ENCODE results near the gene NOD1. TPM values are rescaled to one million over a fixed set of nuclear protein-coding genes. Genes with fewer than 3 reads are reported as not detected.

The NOD1 gene
- polyA plus RNA-seq, 3 donors = 2.8 to 15.0 (median 4.6) TPM

- intact Hi-C loops (cut with micrococcal nuclease) = no loop called here
- H3K4me1 Mint-ChIP-seq = peaks cover 77% of the 10 kb centered on the region
- H3K36me3 Mint-ChIP-seq = peaks cover 24 to 29% of the 10 kb centered on the region in 2 donors
- Histone ChIP-seq H3K27me3 (ENCODE audit: control insufficient read depth in 2 of 2, insufficient read depth in 2 of 2, low read length in 2 of 2) (no peaks in the 10 kb centered on the region), H2AFZ (ENCODE audit: insufficient read depth, low read depth, low read length, poor library complexity, severe bottlenecking) (no peak overlapping the region), H3K4me1 (ENCODE audit: control insufficient read depth in 1 of 2, insufficient read depth in 2 of 2, low read length in 2 of 2) (peaks cover 39 to 44% of the 10 kb centered on the region in 2 donors), H3K9me3 (replicated peaks in 1 of 2; ENCODE audit: control insufficient read depth in 1 of 2, insufficient read depth in 1 of 2, low read length in 2 of 2) (no peaks in the 10 kb centered on the region), H3K4me2 (replicated peaks; ENCODE audit: extremely low read depth, low read length, poor library complexity, severe bottlenecking) (no peak overlapping the region), H3K4me3 (replicated peaks in 1 of 3; ENCODE audit: low read depth in 2 of 3, low read length in 3 of 3) (no peak overlapping the region), H4K20me1 (ENCODE audit: insufficient read depth, low read length) (peaks cover 15% of the 10 kb centered on the region), H3K36me3 (replicated peaks in 1 of 2; ENCODE audit: control insufficient read depth in 1 of 2, insufficient read depth in 2 of 2, low read length in 2 of 2) (peaks cover 0 to 25% of the 10 kb centered on the region in 2 donors), H3K79me2 (ENCODE audit: insufficient read depth, low read length) (peaks cover 99% of the 10 kb centered on the region), H3K27ac (ENCODE audit: low read depth in 1 of 2, low read length in 2 of 2) (no peak overlapping the region), H3K9ac (ENCODE audit: insufficient read depth, low read length, poor library complexity, severe bottlenecking) (no peak overlapping the region)
- H3K4me3 Mint-ChIP-seq = no peak overlapping the region
- no peaks in the 10 kb centered on the region for H3K27me3 Mint-ChIP-seq (ENCODE audit: low read depth in 3 of 3)
- peaks cover 0 to 3% (median 0%) of the 10 kb centered on the region in 7 donors for H3K9me3 Mint-ChIP-seq
- TF ChIP-seq CTCF (IDR thresholded peaks at IDR 0.05) = no peak
- H3K27ac Mint-ChIP-seq = peak overlapping the region in 2 of 7 donors; percentile 5 to 53
- WGBS (ENCODE audit: insufficient coverage) = 60% methylated on average over 1 of the region's 2 CpGs
- DNase-seq = no peak
These were observed 7.4 kb downstream of the NOD1 start for GRCh38 chr7:30471205-30471604.

GRCh38 chr7:30470771-30471170 lies 7.8 kb downstream of the NOD1 start:
- Histone ChIP-seq H3K4me3 (replicated peaks in 1 of 3; ENCODE audit: low read depth in 2 of 3, low read length in 3 of 3) (no peak overlapping the region), H3K79me2 (ENCODE audit: insufficient read depth, low read length) (peaks cover 99% of the 10 kb centered on the region), H4K20me1 (ENCODE audit: insufficient read depth, low read length) (peaks cover 16% of the 10 kb centered on the region), H3K9me3 (replicated peaks in 1 of 2; ENCODE audit: control insufficient read depth in 1 of 2, insufficient read depth in 1 of 2, low read length in 2 of 2) (no peaks in the 10 kb centered on the region), H2AFZ (ENCODE audit: insufficient read depth, low read depth, low read length, poor library complexity, severe bottlenecking) (no peak overlapping the region), H3K4me2 (replicated peaks; ENCODE audit: extremely low read depth, low read length, poor library complexity, severe bottlenecking) (no peak overlapping the region), H3K9ac (ENCODE audit: insufficient read depth, low read length, poor library complexity, severe bottlenecking) (no peak overlapping the region), H3K27ac (ENCODE audit: low read depth in 1 of 2, low read length in 2 of 2) (no peak overlapping the region), H3K36me3 (replicated peaks in 1 of 2; ENCODE audit: control insufficient read depth in 1 of 2, insufficient read depth in 2 of 2, low read length in 2 of 2) (peaks cover 0 to 25% of the 10 kb centered on the region in 2 donors), H3K27me3 (ENCODE audit: control insufficient read depth in 2 of 2, insufficient read depth in 2 of 2, low read length in 2 of 2) (no peaks in the 10 kb centered on the region), H3K4me1 (ENCODE audit: control insufficient read depth in 1 of 2, insufficient read depth in 2 of 2, low read length in 2 of 2) (peaks cover 42 to 48% of the 10 kb centered on the region in 2 donors)
- WGBS (ENCODE audit: insufficient coverage) = 48% methylated on average over 2 of the region's 6 CpGs
- H3K4me1 Mint-ChIP-seq = peaks cover 78% of the 10 kb centered on the region
- TF ChIP-seq CTCF (IDR thresholded peaks at IDR 0.05) = no peak
- no peaks in the 10 kb centered on the region for H3K27me3 Mint-ChIP-seq (ENCODE audit: low read depth in 3 of 3)
- DNase-seq = no peak
- intact Hi-C loops (cut with micrococcal nuclease) = no loop called here
- peaks cover 0 to 3% (median 0%) of the 10 kb centered on the region in 7 donors for H3K9me3 Mint-ChIP-seq
- peaks cover 24 to 28% of the 10 kb centered on the region in 2 donors for H3K36me3 Mint-ChIP-seq
- H3K4me3 Mint-ChIP-seq = no peak overlapping the region
- peak overlapping the region in 2 of 7 donors; percentile 5 to 53 for H3K27ac Mint-ChIP-seq

All from CD14-positive monocyte (primary cell).